Stimulated activated CD8-positive, alpha-beta memory T cell treated with anti-CD3 and anti-CD28 coated beads, Interleukin-12 subunit alpha, Interleukin-12 subunit beta, amount 100 ng/mL, for 4 hours (primary cell): ENCODE measurements around the gene GPR176.

Source experiments
- DNase-seq: peaks from one replicate; pipeline ENCODE4 v3.0.0-alpha.2; 2020; ENCODE audit warnings: low read depth

The GPR176 gene

DNA sequence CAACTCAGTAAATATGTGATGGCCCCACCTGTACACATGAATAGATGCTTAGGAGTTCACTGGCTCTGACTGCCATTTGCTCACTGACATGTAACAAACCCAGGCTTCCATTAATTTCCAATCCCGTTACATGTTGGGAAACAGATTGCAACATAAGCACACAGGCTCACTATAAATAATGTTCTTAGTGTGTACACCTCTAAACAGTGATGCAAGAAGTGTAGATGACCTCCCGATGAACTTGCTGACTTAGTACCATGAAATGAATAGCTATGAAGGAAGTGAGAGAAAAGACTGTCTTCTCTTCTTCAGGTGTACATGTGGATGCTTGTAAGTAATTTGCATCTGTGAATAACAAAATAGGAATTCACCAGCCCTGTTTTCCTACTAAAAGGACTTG lies 116.0 kb downstream of the GPR176 start:
- no peak for DNase-seq

DNA sequence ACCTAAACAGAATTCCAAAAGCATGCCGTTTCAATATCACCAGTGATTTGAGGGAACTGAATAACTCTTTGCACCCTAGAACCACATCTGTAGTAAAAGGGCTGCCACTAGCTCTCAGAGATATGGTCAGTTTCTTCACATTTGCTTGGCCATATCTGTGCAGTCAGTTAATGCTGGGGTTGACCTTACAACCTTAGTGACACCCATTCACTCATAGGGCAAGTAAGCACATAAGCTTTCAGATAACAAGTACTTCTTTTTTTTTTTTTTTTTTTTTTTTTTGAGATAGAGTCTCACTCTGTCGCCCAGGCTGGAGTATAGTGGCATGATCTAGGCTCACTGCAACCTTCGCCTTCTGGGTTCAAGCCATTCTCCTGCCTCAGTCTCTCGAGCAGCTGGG lies 117.0 kb downstream of the GPR176 start:
- DNase-seq, result no peak

DNA sequence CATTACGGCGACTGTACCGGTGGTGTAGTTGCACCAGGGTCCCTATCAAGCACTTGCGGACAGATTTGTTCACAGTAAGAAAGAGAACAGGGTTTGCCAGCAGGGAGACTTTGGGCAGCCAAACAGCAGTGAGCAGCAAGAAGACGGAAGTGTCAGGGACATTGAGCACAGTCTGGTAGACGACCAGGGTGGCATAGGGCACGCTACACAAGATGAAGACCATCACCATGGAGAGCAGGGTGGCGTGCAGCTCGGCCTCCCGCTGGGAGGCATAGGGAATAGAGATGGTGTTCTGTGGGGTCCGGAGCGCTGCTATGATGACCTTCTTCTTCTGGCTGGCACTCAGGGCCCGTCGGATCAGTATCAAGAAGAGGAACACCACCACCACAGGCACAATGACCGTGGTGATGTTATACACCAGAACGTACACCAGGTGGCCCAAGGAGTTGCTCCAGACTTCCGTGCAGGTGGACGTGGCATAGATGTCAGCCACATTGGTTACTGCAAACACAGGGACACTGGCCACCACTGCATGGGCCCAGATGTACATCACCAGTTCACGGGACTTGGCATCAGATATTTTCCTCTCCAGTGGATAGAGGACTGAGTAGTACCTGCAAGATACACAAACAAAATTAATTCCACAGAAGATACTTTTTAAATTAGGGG lies 118.3 kb downstream of the GPR176 start:
- no peak for DNase-seq

DNA sequence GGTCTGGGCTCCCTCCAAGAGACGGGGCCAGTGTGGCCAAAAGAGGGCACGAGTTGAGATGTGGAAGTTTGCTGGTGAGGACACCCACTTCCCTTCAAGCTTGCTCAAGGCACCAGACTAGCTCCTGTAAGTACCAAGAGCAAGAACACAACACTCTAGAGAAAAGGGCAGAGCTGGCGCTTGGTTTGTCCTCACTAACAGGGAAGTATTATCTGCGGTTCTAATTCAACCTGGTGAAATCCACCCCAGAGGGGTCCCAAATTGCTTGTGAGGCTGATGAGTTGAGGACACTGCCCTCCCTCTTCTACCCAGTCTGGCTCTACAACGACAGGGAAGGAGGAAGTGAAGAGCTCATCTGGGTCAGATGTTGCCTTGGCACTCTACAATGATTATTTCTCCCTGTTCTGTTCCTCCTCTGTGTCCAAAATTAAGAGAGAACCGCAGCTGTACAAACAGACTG lies 120.5 kb downstream of the GPR176 start:
- DNase-seq, result no peak

DNA sequence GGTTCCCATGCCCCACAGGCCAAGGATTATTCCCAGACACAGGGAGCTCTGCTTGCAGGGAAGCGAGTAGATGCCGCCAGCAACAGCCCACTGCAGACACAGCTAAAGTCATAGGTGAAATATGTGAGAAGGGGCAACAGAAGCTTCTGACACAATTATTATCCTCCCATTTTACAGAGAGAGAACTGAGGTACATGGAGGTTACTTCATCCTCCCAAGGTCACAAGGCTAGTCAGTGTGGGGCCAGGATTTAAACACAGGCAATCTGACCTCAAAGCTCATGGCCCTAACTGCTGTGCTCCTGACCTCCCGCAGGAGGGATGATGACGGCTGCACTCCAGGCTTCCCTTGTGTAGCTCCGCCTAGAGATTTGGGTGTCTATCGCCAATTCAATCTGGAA lies 121.7 kb downstream of the GPR176 start:
- no peak for DNase-seq

DNA sequence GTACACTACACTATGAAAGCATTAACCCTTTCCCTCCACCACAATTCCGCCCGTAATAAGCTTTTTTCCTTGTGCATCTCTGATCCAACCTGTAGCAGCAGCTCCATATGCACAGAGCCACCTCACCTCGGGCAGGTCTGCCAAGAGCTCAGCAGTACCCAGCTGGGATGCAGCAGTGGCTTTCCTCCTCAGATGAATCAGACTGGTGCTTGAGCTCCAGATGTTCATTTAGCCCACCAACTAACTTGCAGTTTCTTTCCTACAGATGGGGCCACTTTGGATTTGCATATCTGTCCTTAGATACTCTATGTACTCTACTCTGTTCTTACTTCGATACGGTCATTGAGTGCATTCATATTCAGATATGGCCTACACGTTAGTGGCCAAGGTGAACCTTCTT lies 122.7 kb downstream of the GPR176 start:
- no peak for DNase-seq

DNA sequence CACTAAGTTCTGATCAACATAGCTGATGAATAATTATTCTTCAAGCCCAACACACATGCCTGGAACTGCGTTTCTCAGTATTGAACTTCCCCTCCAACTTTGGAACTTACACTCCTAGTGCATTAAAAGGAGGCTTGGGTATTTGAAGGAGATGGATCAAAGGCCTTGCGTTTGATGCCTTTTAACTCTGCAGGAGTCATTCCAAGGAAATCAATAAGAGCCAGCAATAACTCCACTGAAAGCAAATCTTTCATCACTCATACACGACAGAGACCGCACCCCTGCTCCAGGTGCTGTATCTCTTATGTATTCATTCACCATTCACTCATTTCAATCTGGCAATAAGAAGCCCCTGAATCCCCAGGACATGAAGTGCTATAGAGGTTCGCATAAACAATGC lies 123.5 kb downstream of the GPR176 start:
- DNase-seq, result no peak

DNA sequence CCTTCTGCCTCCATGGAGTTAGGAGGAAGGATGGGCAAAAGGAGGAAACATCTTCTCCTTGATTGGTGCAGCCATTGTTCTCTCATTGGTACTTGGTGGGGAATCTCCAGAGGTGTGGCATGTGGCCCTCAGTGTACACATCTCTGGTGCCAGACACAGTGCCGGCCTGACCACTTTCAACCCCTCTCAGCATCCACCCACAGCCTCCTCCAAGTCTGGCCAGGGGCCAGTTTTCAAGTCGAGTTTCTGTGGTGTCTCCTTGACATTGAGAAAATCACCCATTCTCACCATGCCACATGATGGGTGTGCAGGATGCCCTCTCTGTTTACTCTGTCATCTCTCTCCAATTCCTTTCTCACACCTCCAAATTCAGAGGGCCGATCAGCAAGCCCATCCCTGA lies 124.6 kb downstream of the GPR176 start:
- no peak for DNase-seq

DNA sequence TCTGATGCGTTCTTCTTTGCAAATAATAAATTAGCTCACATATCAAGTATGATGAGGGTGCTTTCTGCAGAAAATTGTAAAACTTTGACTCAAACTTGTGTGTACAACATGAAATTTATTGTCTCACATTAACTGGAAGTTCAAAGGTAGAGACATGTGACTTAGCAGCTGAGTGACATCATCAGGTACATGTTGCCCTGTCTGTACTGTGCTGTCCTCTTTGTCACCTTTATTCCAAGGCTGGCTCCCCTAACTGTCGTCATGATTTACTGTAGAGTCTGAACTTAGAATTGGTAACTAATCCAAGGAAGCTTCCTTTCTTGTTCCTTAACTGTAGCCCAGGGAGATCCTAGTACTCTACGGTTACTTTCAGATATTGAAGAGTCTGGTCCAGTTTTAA lies 125.1 kb downstream of the GPR176 start:
- DNase-seq, result no peak

DNA sequence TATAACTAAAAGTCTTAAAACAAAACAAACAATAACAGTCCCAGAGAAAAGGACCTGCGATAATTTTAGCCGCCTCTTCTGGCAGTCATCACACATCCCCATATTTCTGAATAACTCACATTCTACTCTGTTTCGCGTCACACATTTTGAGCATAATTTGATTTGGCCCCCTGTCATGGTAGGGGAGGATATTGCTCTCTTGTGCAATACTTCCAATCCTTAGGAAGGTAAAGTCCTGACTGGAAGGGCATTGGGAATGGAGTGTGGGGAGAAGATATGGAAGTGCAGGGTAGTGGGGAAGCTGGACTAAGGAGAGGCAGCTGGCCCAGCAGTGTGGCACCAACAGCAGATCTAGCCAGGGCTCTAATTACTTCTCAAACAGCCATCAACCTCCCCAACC lies 126.1 kb downstream of the GPR176 start:
- no peak for DNase-seq

DNA sequence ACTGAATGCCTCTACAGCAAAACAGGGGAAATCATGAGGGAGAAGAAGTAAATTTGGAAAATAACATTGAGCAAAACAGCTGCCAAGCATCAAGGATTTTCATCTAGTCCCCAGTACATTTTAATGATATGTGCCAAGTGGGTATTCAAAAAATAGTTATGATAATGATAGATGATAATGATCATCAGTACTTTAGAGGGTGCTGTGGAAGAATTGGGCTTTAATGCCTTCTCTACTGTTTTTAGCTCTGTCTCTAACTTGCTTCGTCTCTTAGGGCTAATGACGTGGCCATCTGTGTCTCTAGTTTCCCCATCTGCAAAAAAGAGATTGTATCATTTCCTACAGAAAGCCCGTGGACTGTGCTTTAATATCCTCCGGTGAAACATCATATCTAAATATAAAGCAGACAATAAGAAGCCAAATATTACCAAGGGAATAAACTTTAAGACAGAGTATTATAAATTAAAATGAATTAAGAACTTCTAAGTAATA lies 127.2 kb downstream of the GPR176 start:
- no peak for DNase-seq

DNA sequence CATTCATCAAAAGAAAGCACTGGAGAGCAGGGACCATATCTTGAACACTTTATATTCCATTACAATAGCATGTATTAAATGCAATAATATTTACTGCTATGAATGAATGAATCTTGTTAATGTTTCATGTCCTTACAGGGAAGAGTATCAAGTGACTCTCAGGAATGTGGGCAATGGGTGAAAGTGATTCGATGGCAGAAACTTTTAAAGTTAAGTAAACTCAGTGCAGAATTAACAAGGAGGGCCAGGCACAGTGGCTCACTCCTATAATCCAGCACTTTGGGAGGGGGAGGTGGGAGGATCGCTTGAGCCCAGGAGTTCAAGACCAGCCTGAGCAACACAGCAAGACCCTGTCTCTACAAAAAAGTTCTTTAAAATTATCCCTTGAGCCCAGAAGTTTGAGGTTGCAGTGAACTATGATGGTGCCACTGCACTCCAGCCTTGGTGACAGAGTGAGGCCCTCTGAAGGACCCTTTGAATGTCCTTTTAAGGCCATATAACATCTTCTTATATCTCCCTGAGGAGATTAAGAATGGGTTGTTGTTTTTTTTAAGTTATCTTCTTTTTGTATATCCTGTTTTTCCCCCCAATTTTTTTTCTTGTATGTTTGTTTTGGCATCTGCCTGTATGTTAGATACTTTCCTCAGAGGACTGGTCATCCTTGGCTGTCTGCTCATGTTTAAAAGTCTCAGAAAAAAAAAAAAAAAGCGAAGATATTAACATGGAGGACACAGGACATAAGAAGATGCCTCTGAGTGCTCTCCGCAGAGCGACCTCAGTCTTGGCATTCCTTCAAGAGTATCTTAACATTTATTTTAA lies 127.8 kb downstream of the GPR176 start:
- DNase-seq, result no peak

DNA sequence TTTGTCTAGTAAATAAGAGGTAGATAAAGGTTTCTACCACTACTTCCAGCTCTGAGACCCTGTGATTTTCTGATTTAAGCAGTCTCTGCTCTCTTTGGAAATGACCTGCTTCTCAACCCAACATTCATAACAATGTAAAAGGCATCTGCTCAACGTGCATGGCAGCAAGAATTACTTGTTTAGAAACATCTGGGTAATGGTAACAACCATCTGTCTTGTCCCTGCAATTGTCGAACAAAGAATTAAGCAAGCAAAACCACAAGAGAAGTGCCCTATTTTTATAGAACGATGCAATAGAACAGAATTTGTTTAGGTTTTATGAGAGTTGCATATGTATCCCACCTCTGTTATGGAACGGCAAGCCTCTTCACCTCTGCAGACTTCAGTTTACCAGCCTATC lies 130.3 kb downstream of the GPR176 start:
- no peak for DNase-seq

DNA sequence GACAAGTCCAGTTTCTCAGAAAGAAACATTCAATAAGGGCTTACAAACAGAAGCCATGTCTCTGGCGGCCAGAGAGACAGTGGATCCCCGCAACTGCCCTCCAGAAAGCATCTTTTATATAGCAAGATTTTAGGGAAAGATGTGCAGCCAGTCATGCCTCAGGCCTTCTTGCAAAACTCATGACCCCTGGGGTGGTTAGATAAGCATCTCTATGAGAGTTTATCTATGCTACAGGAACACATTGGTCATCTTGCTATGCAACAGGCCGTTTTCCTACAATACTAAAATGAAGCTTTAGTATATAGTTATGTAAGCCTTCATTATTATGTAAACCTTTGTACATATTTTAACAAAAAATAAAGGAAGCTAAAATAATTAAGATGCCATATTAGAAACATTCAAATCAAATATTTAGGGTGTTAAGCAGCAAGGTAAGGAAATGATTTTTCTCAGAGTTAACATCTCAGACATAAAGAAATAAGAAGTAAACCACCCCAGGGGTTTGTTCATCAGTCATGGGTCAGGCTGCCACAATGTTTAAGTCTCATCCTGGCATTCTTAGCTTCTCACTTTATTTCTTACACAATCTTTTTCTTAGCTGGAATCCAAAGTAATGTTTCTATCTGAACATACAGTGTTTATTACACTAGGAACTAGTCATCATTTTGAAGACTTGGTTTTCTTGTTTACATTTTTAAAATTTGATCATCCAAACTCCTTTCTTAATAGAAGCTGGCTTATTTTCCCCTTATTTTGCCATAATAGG lies 131.1 kb downstream of the GPR176 start:
- DNase-seq, result no peak

DNA sequence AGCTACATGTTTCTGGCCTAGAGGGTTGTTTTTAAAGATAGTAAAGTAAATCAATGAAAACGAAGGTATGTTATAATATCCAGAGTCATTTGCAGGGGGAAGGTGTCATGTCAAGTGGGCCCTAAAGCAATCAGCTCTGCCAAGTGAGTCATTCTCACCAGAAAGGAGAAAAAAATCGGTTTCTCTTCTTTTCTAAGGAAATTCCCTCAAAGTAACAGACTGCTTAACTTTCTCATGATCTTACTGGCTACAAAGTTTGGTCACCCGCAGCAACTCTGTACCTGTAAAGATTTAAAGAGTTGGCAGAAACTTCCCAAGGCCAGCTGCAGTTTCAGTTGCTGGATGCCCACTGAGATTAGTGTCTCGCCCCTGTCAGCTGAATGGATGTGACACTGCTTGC lies 132.0 kb downstream of the GPR176 start:
- no peak for DNase-seq

DNA sequence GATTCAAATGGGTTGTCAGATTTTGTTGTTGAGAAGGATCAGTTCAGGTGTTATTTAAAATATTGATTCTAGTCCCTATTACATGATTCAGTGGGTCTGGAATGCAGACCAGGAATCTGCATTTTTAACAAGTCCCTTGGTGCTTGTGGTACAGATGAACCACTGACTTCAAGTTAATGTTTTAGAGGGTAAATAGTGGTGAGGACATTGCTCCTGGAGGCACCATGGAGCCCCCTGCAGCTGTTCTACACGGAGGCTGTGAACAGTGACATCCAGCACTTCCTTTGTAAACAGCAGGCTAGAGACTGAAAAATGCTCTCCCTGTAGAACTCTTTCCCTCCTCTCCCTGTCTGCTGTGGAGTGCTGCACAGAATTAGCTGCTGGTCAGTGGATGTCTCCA lies 132.6 kb downstream of the GPR176 start:
- no peak for DNase-seq

DNA sequence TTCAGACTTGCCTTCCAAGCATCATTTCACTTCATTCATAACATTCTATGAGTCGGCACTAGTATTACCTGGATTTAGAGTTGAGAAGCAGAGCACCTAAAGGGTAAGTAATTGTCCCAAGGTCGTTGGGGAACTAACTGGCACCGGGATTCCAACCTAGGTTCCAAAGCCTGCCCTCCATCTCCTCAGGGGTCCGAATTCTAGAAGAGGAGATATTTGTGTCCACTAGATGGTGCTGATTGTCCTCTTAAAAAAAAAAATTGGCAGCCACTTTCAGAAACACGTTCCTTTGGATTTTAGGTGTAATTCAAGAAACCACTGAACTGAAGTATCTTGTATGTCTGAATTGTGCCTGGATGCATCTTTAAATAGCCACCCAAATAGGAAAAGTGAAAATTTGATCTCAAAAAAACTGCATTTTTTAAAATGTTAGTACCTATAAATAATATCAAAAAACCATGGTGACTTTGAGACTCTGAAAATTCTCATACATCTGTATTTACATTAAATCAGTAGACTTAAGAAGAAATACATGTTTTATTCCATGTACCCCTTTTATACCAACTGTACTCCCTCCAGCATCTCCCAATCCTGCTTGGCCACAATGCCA lies 133.5 kb downstream of the GPR176 start:
- no peak for DNase-seq

DNA sequence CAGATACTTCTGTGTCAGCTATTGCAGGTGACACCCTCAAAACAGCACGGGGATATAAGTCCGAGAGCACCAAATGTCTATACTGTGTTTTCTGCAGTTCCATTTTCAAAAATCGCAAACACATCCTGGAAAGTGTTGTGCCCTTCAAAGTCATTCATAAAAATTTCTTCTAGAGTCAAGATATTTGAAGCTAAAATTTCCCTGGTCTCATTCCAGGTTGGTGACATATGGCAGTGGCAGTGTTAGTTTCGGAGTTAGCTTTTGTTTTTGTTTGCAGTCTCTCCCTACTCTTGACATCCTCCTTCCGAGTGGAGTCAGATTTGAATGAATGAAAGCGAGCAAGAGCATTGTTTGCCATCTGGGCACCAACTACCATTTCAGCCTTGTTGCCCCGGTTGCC lies 134.2 kb downstream of the GPR176 start:
- DNase-seq, result no peak

DNA sequence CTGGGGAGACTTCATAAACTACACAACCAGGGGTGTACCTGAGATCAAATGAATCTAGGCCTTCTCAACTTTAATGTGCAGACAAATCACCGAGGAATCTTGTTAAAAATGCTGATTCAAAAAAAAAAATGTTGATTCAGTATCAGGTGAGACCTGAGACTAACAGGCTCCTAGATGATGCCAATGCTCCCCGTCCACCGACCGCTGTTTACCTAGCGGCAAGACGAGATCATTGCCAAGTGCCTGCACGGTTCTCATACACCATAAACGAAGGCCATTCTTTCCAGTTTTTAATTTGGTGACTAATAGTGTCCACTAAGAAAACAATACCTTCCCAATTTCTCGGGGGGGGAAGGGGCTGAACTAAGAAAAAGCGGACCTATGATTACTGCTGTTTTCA lies 134.9 kb downstream of the GPR176 start:
- no peak for DNase-seq

DNA sequence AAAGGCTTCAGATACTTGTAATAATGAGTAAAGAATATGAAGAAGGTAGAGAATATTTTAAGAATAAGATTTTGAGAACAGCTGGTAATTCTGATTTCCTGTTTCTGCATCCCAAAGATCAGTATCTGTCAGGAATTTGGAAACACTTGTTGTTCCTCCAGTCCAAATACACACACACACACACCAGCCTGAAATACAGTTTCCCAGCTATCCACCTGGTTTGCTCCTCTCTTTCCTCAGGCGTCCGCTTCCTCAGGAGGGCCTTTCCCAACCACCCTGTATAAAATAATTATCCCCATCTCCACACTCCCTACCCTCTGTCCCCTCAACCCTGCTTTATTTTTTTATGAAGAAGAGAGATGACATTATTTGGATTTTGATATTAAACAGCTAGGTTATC lies 135.4 kb downstream of the GPR176 start:
- no peak for DNase-seq

DNA sequence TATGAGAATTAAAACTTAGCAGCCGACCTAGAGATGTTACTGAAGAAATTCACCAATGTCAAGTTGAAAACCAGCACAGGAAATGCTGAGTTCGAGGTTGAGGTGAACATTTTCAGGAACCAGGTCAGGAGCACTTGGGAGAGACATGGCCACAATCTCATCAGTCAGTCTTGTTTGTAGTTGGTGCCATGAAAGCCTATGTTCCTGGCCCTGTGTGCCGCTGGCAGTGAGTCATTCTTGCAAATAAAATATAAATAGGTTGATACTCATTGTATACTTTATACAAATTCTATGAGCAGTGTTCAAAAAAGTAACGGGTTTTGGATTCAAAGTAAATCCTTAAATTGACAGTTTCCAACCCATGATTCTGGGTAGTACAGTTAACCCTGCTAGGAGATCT lies 135.9 kb downstream of the GPR176 start:
- no peak for DNase-seq

DNA sequence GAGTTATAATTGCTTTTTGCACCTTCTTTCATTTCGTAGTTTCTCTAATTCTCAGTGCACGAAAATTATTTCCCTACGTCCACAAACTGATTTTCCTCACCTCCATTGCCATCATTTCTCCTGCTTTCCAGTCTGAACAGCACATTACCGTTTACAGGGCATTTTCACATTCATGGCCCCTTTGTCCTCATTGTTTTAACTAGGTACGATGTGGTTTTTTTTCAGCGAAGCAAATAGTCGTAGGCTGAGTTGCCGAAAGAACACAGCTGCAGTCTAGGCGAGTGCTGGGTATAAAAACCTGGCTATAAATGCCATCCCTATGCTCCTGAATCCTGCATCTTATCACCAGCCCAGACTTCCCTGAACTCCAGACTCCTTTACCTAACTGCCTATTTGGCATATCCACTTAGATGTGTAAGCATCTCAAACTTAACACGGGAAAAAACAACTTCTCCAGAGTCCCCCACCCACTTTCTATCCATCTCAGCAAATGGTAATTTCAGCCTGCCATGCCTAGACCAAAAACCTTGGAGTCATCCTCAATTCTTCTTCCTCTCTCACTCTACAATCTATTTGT lies 136.7 kb downstream of the GPR176 start:
- no peak for DNase-seq
